Measurements from ENCODE around the gene MYL11.
A peak's percentile ranks its signal among the peaks of the same experiment; 100 is the strongest.

The MYL11 gene

DNA sequence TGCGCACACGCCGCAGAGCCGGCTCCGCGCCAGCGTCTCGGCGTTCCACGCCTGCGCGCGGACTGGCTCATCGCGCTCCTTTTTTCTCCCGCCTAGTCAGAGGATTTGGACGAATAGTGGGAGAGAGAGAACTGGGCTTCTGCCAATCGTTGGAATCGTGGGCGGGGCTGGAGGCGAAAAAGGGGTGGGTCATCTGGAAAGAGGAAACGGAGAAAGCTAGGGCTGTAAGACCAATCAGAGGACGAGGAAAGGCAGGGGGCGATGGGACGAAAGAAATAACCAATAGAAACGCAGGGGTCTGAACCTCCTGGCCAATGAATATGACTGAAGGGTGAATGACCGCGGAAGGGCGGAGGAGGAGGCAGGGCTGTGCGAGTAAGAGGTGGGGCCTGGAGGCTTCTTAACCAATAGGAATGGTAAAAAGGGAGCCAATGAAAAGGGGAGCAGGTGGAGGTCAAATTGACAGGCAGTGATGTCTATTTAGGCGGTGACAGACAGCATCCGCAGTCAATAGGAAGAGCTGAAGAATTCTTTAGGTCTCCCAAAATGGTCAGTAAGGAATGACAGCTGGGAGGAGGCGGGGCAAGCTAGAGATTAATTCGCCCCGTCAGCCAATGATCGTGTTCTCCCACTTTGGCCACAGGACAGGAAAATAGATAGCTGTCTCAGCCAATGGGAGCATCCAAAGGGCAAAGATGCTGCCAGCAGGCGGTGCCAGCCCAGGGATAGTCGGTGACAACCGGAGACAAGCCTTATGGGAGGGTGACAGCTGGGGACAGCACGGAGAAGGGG is 4.0 kb upstream of the MYL11 start, which contains the start of gene TBC1D10B:
TBC1D10B (minus strand) TSS at position 39 of the 792 bp plus-strand sequence. CDS start 311 bp downstream, outside the sequence.
- DNase-seq (ENCODE audit: low read depth, low spot score), result peak; percentile 100

DNA sequence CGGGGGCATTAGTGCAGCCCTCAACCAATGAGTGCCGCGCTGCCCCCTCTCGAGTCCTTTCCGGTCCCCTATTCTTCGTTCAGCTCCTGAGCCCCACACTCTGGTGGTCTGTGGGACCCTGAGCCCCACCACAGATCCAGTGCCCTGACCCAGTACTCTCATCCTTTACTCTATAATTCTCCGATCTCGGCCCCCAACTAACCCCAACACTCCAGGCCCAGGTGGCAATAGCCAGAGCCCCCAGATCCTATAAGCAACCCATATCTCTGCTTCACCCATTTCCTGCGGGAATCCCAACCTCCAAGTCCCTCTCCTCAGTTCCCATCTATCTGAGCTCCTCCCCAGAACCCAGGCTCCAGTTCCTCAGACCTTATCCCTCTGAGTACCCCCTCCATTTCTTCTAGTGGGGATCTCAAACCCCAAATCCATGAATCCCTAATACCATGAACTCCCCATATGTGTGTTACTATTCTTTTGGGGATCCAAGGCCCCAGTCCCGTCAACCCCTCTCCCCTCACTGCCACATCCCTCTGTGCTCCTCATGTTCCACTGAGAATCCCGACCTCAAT is 3.3 kb upstream of the MYL11 start:
- no peak for DNase-seq (ENCODE audit: low read depth, low spot score)

DNA sequence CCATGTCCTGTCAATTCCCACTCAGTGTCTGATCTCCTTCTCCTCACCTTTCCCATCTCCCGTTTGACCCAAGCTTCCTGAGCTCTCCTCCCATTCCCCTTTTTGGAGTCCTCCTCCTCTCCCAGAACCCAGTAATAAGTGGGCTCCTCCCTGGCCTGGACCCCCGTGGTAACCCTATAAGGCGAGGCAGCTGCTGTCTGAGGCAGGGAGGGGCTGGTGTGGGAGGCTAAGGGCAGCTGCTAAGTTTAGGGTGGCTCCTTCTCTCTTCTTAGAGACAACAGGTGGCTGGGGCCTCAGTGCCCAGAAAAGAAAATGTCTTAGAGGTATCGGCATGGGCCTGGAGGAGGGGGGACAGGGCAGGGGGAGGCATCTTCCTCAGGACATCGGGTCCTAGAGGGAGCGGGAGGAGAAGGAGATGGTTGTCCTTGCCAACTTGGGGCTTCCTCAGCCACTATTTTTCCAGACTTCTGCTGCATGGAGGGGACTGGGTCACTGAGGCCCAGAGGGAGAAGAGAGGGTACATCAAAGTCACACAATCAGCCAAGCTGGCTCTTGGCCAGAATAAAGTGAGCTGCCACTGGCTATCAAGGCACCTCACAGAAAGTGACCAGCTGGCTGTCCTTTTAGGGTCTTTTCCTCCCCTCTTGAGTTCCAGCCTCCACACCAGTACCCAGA is 2.4 kb upstream of the MYL11 start:
- DNase-seq (ENCODE audit: low read depth, low spot score), result no peak

DNA sequence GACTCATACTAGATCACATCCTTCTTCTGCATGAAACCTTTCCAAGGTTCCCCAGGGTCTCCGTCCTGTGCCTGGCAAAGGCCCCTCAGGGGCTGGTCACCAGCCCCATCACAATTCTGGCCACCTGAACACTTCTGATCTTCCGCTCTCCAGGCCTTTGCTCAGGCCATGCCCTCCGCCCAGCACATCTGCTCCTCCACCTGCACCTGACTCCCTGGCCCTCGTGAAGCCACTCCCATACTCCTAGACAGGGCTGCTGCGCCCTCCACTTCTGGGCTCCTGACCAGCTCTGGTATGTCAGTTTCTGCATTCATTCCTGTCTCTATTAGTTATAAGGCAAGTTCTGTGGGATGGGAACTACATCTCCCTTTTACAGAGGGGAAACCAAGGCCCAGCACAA is 1.9 kb upstream of the MYL11 start:
- no peak for DNase-seq (ENCODE audit: low read depth, low spot score)

DNA sequence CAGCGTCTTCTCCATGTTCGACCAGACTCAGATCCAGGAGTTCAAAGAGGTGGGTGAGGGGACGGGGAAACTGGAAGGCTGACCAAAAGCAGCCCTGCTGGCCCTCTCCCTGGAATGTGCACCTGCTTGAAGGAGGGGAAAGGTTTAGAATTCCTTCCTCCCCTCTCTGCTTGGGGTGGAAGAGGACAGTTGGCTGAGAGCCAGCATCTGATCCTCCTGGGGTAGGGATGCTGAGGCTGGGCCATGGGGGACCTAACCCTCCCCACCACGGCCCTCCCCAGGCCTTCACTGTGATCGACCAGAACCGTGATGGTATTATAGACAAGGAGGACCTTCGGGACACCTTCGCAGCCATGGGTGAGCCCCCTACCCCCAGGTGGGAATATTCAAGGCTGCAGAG is 1.3 kb downstream of the MYL11 start:
- DNase-seq (ENCODE audit: low read depth, low spot score), result no peak

DNA sequence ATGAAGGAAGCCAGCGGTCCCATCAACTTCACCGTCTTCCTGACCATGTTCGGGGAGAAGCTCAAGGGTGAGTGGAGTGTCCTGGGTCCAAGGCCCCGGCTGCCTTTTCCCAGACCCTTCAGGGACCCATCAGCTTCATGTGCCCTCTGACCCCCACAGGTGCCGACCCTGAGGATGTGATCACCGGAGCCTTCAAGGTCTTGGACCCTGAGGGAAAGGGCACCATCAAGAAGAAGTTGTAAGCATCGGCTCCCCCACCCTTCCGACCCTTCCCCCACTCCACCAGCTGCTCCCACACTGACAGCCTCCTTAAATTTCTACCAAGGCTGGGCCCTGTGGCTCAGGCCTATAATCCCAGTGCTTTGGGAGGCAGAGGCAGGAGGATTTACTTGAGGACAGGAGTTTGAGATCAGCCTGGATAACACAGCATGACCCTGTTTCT is 1.9 kb downstream of the MYL11 start:
- DNase-seq (ENCODE audit: low read depth, low spot score), result no peak

DNA sequence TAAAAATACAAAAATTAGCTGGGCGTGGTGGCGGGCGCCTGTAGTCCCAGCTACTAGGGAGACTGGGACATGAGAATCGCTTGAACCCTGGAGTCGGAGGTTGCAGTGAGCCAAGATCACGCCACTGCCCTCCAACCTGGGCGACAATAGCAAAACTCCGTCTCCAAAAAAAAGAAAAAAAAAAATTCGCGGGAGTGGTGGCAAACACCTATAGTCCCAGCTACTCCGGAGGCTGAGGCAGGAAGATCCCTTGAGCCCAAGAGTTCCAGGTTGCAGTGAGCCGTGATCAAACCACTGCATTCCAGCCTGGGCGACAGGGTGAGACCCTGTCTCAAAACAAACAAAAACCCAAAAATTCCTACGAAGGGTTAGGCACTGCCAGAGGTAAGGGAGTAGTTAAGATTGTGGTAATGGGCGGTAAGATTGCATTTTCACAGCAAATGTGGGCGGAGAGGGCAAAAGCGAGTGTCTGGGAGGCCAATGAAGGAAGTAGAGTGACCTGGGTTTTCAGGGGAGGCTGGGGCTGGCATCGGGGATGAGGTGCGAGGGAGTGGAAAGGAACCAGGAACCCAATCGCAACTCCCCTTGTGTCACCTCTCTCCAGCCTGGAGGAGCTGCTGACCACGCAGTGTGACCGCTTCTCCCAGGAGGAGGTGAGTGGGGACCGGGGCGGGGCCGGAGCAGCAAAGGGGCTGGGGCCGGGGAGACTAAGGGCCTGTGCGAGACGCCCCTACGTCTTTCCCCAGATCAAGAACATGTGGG is 2.6 kb downstream of the MYL11 start:
- DNase-seq (ENCODE audit: low read depth, low spot score), result no peak

DNA sequence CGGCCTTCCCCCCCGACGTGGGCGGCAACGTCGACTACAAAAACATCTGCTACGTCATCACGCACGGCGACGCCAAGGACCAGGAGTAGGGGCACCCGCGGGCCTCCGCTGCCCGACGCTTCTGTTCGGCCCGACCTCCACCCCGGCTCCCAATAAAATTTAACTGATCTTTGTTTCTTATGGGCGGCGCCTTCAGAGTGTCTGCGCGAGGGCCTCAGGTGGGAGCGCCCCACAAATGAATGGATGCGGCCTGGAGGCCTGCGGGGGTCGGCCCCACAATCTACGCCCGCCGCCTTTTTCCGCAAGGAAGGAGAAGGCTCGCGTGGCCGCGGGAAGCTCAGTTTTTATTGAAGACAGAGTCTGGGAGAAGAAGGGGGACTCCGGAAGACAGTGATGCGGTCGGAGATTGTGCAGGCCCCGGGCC is 3.2 kb downstream of the MYL11 start:
- peak; percentile 84 for DNase-seq (ENCODE audit: low read depth, low spot score)

DNA sequence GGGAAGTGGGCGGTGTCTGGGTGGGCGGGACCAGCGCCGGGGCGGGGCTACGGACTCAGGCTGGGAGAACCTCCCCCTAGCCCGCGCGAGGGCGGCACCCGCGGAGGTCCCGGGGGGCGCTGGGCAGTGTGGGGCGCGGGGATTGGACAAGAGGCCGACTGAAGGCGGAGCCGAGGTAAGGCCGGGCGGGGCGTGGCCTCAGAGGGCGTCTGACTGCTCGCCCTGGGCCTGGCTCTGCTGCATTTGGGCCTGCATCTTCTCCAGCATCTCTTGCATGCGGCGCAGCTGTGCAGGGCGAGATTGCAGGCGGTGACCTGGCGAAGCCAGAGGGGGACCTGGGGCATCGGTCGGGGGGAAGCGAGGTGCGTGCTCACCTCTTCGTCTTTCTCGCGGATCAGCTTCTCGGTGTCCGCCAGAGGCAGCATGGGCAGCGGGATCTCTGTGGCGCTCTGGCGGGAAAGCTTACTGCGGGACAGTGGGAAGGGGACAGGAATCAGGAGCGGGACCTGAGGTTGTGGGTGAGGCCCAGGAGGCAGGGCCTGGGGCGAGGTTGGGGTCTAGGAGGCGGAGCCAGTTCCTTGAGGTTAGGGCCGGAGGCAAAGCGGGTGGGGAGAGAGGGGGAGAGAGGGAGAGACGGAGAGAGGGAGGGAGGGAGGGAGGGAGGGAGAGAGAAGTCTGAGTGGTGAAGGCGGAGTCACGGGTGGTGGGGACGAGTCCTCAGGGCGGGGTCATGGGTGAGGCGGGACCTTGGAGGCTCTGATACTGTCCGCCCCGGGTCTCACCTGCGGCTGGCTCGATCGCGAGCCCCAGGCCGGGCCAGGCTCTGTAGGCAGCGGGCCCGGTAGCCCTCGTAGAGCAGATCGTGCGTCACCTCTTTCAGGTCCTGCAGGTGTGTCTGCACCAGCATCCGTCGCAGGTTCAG is 3.9 kb downstream of the MYL11 start:
- peak; percentile 76 for DNase-seq (ENCODE audit: low read depth, low spot score)

DNA sequence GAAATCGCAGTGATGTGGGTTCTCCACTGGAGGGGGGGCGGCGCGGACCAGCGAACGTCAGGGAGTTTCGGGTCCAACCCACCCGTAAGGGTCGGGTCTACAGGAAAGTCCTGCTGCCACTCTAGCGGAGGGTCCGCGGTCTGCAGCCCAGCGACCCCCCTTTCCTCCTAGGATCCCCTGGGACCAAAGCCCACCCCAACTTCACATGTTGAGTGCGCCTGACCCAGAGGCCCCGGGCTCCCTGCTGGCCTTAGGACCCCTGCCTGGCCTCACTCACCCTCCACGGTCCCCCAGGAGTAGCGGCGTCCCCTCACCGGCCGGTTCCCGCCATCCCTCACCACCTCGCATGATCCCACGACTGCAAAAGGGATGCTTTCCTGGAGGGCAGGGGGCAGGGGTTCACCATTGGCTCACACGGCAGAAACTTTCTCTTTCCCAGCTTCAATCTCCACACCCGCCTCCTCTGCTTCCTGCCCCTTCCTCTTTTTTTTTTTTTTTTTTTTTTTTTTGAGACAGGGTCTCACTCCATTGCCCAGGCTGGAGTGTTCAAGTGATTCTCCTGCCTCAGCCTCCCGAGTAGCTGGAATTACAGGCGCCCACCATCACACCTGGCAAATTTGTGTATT is 4.7 kb downstream of the MYL11 start:
- no peak for DNase-seq (ENCODE audit: low read depth, low spot score)

DNA sequence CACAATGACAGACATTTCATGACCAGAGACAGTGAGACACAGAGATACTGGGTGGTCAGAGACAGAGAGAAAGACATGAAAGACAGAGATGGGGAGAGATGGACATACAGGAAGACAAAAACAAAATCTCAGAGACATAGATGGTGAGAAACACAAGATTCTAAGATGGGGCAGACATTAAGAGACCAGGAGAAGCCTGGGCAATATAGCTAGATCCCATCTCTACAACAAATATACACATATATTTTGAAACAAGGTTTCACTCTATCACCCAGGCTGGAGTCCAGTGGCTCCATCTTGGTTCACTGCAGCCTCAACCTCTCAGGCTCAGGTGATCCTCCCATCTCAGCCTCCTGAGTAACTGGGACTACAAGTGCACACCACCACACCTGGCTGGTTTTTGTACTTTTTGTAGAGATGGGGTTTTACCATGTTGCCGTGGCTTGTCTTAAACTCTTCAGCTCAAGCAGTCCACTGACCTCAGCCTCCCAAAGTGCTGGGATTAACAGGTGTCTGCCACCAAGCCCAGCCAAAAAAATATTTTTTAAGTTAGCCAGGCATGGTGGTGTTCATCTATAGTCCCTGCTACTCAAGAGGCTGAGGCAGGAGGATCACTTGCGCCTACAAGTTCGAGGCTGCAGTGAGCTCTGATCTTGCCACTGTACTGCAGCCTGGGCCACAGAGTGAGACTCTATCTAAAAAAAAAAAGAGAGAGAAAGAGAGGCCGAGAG is 5.6 kb downstream of the MYL11 start:
- no peak for DNase-seq (ENCODE audit: low read depth, low spot score)

DNA sequence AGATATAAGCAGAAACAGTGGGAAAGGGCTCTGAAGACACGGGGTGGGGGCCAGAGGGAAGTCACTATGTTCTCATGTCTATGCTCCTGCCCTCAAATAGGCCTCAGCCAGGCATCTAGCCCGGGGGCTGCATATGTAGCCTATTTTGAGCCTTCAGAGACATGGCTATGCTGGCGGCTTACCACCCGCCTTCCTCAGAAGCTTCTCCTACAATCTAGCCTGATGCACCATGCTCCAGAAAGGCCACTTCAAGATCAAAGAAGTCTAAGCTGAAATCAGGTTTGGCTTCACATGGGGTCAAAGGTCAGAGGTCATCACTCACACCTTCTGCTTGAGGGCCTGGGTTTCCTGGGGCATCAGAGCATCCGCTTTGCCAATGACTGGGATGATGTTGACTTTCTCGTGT is 6.2 kb downstream of the MYL11 start:
- no peak for DNase-seq (ENCODE audit: low read depth, low spot score)

DNA sequence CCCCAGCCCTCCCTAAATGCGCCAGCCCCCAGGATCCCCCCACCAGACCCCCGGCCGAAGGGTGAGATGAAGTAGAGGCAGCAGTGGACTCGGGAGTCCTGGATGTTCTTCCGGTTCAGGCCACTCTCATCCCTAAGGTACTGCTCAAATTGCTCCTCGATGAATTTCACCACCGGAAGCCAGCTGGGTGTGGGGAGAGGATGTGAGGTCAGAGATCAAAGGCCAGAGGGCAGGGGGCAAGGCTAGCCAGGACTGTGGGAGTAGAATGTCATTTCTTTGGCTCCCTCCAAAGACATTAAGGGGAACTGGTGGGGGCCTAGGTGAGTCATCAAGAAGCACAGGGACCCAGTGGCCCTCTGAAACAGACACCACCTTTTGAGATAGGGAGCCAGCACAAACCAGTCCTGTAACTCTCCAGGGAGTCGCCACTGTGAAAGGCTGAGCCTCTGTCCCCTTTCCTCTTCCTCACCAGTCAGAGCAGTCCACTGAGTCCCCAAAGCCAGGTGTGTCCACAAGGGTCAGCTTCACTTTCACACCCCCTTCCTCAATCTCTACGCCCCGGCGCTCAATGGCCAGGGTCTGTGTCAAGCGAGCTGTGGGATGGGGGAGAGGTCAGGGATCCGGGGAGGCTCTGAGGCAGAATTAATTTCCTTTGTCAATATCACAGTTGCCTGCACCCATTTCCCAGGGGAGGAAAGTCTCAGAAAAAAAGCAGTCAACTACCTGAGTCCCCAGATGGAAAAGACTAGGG is 6.9 kb downstream of the MYL11 start:
- no peak for DNase-seq (ENCODE audit: low read depth, low spot score)

DNA sequence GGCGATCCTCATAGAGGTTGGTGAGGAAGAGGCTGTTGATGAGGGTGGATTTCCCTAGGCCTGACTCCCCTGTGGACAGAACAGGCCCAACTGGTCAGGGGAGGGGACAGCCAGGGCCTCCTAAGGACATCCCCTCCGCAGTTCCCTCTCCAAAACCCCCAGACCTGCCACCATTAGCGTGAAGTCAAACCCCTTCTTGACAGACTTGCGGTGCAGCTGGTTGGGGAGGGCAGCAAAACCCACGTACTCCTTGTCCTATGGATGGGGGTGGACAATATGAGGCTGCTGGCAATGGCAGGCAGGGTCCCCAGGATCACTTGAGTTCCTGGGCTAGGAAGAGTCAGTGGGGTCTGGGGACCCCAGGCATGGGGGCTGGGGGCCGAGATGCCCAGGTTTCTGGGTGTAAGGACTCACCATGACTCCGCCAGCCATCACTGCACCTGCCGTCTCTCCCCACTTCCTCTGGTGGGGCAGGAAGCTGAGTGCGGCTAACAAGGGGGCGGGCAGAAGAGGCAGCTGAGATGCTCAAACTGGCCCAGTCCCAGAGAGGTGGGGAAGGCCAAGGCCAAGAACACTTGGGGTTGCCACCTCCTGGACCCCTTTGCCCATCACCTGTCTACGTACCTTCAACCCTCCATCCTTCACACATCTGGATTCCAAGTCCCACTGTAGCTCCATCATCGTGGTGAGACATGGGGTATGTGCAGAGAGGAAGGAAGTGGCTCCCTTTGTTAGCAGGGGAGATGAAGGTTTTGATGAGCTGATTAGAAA is 7.7 kb downstream of the MYL11 start, which contains the start of gene SEPTIN1:
SEPTIN1 (minus strand) TSS at position 451 of the 771 bp plus-strand sequence; CDS start at position 432, 19 bp downstream.
- DNase-seq (ENCODE audit: low read depth, low spot score), result no peak

DNA sequence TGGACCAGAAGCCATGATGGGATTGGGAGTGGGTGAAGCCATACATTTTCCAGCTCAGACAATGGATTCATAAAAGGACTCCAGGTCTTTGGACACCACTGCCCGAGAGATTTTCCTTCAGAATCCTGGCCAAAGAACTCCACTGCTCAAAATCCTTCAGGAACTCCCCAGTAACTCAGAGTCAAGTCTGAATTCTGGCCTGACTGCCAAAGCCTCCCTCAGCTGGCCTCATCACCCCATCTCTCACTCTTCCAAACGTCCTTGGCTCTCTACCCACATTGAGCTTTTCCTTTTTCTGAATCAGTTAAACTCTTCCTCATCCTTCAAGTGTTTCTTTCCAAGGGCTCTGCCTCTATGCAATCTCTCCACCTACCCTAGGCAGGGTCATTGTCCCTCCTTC is 8.9 kb downstream of the MYL11 start:
- DNase-seq (ENCODE audit: low read depth, low spot score), result no peak

DNA sequence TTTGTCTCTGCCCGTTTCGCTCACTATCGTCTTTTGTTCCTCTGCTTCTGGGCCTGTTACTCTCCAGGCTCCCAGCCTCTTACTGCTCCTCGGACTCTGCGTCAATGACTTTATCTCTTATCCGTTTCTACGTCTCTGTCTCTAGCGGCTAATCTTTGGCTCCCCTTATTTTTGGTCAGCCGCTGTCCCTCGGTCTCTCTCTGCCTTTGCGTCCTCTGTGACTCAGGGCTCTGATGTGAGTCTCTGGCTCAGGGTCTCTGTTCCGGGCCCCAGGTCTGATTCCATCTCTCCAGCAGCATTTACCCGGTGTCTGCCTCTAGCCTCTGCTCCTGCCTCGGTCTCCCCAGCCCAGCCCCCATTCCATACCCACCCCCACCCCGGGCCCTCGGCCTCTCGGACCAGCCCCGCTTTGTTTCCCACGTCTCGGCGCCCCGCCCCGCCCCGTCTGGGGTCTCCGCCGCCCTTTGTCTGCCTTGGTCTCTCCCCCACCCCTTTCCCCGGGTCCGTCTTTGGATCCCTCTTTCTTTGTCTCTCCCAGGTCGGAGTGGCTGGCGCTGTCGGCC is 20.1 kb downstream of the MYL11 start:
- no peak for DNase-seq (ENCODE audit: low read depth, low spot score)

DNA sequence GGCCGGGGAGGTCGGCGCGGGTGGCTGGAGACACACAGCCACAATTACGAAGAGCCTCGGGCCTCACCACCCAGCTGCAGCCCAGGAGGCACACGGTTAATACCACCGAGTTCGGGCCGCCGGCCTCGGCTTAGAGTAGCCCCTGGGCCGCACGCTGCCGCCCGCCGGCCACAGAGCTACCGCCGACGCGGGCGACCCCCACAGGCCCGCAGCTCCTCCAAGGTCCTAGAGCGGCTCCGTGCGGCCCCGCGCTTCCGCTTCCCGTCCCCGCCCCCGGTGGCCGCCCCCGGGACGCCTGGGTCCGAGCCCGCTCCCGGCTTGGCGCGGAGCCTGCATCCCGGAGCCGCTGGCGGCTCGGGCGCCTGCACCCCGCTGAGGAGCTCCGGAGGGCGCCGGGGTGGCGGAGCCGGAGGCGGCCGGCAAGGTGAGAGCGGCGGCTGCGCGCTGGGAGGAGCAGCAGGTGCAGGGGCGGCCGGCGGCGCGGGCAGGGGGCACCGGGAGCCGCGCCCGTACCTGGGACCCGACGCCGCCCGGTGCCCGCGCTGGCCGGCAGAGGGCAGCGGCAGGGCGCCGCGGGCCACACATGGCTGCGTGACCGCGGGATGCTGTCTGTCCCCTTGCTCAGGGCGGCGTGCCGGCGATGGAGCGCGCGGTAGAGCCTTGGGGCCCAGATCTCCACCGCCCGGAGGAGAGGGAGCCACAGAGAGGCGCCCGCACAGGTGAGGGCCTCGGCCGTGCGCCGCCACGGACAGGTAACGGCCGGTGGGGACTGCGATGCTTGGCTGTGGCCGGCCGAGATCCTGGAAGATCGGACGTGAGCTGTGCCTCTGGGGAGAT is 20.8 kb downstream of the MYL11 start, which contains the start of gene ZNF48:
ZNF48 (plus strand) TSS at position 266 of the 837 bp plus-strand sequence; CDS start at position 641, 375 bp downstream.
- DNase-seq (ENCODE audit: low read depth, low spot score), result peak; percentile 77

Data from iPS DF 19.7 (cell line).